Breast epithelium (tissue), 3 donors: ENCODE results near the gene ACBD3.

Experiments used
- POLR2A ChIP-seq: fragments of 450-650 bp; IDR thresholded peaks from one replicate; pipeline ENCODE4 v1.6.1; 2016; ENCODE audit warnings: antibody characterized with exemption, mild to moderate bottlenecking, moderate library complexity
- TF ChIP-seq, protein P1 (sequence below), 3 donors: fragments of 450-650 bp; IDR thresholded peaks; one replicate each; pipeline ENCODE4 v1.5.1; 2016 to 2017; ENCODE audit warnings: antibody characterized with exemption in 3 of 3, mild to moderate bottlenecking in 3 of 3, moderate library complexity in 3 of 3

DNA sequence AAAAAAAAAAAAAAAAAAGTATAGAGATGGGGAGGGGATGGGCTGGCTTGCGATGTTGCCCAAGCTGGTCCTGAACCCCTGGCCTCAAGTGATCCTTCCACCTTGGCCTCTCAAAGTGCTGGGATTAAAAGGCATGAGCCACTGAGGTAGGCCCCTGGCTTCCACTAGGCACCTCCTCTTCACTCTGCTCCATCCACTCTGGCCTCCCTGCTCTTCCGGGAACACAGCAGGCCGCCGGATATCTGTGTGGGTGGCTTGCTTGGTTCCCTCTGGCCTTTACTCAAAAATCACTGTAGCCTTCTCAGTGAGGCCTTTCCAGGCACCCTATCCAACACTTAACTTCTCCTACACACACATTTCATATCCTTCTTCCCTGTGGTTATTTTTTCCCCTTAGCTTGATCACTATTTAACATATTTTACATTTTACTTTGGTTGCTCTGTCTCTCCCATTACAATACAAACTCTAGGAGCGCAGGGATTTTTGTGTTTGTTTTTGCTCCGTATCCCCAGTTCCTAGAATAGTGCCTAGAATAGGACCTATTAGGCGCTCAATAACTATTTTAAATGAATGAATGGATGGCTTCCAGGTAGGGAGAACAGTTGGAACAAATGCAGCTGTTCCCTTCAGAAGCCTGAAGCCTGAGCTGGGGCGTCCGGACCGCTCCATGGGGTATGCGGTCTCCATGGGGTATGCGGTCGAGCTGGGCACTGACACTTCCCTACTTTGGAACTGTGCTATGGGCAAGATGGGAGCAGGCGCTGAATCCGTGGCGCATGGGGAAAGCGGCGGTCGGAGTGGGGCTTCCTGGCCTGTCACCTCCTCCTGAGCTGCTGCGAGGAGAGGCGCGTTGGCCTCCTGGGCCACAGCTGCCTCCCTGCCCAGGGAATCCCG lies 77.4 kb downstream of the ACBD3 start:
- TF ChIP-seq, protein P1, sequence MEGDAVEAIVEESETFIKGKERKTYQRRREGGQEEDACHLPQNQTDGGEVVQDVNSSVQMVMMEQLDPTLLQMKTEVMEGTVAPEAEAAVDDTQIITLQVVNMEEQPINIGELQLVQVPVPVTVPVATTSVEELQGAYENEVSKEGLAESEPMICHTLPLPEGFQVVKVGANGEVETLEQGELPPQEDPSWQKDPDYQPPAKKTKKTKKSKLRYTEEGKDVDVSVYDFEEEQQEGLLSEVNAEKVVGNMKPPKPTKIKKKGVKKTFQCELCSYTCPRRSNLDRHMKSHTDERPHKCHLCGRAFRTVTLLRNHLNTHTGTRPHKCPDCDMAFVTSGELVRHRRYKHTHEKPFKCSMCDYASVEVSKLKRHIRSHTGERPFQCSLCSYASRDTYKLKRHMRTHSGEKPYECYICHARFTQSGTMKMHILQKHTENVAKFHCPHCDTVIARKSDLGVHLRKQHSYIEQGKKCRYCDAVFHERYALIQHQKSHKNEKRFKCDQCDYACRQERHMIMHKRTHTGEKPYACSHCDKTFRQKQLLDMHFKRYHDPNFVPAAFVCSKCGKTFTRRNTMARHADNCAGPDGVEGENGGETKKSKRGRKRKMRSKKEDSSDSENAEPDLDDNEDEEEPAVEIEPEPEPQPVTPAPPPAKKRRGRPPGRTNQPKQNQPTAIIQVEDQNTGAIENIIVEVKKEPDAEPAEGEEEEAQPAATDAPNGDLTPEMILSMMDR (IDR thresholded peaks at IDR 0.05): peak; percentile 31 to 44 (median 43)
- TF ChIP-seq POLR2A: no peak
